HG03139 (cell line): Measurements from ENCODE around the gene ASB3.
"Not testable (repeated sequence)": the region's sequence is repeated elsewhere in the genome, so short reads cannot be mapped to it uniquely, and the experiment has no call there.

Experiments used
- ATAC-seq: cut with Tn5 transposase; IDR thresholded peaks from one replicate; pipeline ENCODE4 v1.9.1; 2021; ENCODE audit not compliant: unreplicated experiment

Gene ASB3

DNA sequence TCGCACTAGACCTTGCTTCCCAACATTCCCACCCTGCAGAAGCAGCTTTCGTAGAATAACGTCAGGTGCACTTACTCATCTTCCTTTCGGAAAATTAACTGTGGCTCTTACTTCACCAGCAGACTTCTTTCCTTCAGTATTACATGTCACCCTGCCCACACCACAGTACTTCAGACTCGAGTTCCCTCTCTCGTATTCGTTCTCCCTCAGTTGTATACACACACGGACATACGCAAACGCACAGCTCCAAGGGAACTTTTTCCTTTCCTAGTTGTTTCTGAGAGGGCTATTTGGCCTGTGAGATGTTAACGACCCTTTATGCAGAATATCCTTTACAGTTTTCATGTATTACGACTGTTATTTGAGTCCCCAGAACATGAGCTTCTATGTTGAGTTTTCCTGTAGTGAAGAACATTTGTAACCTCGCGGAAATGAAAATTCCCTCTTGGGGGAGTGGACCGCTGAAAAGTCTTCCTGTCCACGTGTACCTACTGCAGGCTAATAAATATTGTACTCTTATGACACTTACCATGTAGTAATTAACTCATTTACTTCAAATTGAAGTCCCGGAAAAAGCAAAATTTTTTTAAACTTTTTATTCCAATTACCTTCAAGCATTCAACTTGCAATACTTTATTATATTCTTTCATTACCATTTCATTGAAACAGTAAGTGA, 999 bp upstream of the ASB3 start:
- ATAC-seq = no peak

DNA sequence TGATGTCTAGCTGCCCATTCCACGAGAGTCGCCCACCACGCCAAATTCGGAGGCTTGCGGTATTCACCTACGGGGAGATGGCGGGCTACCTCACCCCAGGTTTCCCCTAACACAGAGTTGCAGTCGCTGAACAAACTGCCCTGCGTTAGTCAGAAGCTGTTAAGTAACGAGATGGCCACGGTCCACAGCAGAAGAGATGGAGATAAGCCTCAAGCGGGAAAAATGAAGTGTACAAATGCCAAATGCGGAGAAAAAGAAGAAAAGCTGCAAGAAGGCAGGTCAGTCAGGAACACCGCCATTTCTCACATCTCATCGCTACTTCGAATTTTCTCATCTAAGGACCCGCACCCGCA, 425 bp downstream of the ASB3 start:
- peak; percentile 3 for ATAC-seq

DNA sequence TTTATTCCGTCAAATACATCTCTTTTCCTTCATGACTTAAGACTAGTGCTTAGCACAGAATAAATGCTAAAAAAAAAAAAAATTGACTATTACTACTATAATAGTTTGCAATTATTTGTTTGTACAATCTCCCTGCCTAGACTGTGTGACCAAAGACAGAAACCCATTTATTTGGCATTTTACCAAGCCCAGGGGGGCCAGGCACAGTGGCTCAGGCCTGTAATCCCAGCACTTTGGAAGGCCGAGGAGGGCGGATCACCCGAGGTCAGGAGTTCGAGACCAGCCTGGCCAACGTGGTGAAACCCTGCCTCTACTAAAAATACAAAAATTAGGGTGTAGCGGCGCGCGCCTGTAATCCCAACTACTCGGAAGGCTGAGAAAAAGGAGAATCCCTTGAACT, 1.4 kb downstream of the ASB3 start:
- ATAC-seq = no peak

DNA sequence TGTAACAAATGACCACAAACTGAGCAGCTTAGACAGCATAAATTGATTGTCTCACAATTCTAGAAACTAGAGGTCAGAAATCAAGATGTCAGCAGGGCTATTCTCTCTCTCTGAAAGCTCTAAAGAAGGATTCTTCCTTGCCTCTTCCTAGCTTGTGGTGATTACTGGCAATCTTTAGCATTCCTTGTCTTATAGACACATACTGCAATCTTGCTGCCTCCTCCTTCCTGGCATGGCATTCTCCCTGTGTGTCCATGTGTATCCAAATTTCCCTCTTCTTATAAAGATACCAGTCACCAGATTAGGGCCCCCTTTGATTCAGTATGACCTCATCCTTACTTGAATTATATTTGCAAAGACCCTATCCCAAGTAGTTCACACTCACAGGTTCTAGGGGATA, 2.3 kb downstream of the ASB3 start:
- no peak for ATAC-seq

DNA sequence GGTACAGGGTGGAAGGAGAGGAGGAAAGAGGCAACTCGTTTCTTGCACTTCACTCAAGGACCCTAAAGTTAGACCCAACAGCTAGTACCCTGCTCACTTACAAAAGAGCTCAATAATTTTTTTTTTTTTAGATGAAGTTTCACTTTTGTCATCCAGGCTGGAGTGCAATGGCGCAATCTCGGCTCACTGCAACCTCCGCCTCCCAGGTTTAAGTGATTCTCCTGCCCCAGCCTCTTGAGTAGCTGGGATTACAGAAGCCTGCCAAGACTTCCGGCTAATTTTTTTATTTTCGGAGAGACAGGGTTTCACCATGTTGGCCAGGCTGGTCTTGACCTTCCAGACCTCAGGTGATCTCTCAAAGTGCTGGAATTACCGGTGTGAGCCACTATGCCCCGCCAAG, 4.1 kb downstream of the ASB3 start:
- ATAC-seq = no peak

DNA sequence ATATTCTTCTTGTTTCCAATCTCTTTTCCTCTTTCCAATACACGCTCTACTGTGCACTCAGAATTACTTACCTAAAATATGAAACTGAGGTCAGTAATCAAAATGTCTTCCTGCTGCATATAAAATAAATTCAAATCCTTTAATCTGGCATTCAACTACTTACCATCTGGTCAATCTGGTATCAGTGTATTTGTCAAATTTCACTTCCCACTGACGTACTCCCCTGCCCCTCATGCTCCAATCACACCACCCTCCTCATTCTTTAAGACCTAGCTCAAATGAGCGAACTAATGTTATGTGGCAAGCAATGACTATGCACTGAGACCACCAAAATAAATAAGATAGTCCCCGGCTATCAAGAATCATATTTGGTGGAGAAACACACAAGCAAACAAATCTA, 6.7 kb downstream of the ASB3 start:
- no peak for ATAC-seq

DNA sequence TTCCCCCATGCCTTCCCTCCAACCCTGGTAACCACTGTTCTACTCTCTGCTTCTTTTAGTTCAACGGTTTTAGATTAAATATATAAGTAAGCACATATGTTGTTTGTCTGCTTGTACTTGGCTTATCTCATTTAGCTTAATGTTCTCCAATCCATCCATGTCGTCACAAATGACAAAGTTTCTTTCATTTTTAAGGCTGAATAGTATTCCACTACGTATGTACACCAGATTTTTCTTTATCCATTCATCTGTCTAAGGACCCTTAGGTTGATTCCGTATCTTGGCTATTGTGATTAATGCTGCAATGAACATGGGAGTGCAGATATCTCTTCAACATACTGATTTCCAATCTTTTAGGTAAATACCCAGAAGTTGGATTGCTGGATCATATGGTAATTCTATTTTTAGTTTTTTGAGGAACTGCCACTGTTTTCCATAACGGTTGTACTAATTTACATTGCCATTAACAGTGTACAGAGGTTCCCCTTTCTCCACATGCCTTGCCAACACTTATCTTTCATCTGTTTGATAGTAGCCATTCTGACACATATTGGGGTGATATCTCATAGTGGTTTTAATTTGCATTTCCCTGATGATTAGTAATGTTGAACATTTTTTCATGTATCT, 8.1 kb downstream of the ASB3 start:
- no peak for ATAC-seq

DNA sequence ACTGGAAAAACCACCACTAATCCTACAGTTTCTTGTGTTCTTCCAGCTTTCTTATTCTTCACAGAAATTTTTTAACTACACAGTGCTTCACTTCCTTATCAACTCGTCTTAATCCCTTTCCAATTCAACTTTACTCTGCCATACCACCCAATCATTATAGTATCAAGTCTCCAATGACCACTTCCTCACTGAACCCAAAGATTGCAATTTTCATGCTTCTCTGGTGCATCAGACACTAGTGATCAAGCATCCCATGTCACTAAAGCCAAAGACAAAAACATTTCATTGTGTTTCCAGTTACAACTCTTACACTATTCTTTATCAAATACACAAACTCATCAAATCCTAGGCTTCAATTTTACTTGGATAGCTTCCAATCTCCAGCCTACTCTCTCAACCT, 9.6 kb downstream of the ASB3 start:
- no peak for ATAC-seq

DNA sequence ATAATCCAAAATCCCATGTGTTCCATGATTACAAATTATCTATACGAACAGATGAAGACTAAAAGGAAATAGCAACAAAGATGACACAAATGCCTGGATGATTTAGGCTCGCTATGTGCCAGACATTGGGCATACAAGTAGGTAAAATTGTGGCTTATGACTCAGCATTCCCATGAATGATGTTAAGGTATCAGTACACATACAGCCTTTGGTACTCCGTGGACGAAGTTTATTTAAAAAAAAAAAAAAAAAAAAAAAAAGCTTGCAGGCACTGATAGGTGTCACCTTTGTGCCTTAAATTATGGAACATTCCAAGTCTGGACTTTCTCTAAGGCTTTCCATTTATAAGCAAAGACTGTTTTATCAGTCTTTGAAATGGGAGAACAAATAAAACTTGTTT, 16.5 kb downstream of the ASB3 start:
- no peak for ATAC-seq

DNA sequence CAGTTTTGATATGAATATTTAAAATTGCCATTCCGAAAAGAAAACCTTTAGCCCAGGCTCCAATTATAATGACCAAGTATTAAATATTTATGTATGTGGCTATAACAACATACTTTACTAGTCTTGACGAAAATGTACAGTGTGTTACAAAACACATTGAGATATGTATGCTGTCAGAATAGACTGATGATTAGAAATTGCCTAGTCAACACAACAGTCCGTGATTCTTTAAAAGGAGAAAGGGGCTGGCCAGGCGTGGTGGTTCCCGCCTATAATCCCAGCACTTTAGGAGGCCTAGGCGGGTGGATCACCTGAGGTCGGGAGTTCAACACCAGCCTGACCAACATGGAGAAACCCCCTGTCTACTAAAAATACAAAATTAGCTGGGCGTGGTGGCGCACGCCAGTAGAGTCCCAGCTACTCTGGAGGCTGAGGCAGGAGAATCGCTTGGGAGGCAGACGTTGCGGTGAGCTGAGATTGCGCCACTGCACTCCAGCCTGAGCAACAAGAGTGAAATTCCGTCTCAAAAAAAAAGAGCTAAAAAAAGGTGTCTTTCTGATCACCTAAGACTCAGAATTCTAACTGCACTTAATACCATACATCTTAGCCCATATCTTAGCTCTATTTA, 17.3 kb downstream of the ASB3 start:
- no peak for ATAC-seq

DNA sequence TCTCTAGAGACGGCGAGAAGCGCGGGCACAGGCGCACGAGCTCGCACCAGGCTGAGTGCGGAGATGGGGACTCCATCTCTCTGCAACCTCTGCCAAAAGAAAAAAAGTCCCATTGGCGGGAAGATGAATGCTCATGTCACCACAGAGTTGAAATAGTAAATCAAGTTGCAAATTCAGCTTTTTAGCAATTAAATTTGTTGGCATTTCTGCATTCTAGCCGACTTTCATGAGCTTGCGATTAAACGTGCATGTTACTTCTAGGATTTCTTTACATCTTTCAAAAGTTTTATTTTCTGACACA, 18.6 kb downstream of the ASB3 start:
- peak; percentile 42 for ATAC-seq

DNA sequence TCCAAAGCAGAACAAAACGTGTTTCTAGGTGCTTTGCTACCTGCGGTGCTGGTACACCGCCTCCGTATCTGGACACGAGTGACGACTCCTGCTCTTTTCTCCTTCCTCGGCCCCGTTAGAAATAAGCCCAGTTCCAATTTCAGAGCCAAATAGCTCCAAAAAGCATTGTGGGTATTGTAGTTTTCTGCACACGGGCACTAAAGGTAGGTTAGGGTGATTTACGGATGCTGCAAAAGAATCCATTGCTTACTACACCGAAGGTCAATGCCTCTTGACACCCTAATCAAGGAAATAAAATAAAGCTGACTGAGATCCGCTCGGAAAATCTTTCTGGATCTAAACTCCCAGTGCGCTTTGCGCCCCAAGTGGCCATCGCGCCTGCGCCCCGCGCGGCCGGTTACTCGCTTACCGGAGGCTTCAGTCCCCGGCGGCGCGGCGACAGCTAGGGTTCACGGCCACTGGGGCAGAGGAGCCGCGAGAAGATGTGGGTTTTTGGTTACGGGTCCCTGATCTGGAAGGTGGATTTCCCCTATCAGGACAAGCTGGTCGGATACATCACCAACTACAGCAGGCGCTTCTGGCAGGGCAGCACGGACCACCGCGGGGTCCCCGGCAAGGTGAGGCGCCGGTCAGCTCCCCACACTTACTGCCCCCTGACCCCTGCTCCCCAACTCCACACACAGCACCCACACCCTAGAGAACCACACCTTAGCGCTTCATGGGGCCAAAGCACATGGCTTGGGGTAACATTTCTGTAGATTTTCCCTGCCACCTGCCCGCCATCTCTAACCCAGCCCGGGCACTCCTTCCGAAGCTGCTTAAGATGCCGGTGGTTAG, 19.1 kb downstream of the ASB3 start, which contains the start of gene CHAC2:
CHAC2 (plus strand) TSS at position 400 of the 837 bp plus-strand sequence; CDS start at position 483, 83 bp downstream.
- ATAC-seq = peak; percentile 90

DNA sequence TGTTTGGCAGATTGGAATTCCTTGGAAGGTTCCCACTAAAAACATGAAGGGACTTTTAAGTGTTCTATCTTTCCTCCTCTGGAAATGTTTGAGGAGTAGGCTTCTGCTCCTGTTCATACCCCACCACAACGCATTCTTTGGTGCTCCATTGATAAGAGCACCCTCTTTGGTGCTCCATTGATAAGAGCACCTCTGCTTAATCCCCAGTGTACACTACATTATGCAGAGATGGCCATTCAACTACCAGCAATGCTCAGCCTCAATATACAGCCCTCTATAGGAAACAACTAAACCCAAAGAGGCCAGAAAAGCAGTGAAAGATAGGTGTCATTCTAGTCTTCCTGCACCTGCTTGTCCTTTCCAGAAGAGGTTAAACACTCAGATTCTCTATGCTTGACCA, 21.0 kb downstream of the ASB3 start:
- ATAC-seq = no peak

DNA sequence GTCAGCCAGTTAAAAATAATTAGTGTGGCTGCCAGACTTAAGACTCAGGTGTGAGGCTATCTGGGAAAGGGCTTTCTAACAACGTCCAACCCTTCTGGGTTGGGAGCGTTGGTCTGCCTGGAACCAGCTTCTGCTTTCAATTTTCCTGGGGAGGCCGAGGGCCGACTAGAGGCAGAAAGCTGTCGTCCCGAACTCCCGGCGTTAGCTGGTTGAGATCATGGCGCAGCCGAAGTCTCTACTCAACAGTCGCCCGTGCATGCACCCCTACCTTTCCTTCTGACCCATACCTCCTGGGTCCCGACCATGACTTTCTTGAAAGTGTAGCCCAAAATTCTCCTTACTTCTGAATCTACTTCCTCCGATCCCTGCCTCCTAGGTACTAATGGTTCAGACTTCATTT, 29.5 kb downstream of the ASB3 start:
- ATAC-seq = not testable (repeated sequence)

DNA sequence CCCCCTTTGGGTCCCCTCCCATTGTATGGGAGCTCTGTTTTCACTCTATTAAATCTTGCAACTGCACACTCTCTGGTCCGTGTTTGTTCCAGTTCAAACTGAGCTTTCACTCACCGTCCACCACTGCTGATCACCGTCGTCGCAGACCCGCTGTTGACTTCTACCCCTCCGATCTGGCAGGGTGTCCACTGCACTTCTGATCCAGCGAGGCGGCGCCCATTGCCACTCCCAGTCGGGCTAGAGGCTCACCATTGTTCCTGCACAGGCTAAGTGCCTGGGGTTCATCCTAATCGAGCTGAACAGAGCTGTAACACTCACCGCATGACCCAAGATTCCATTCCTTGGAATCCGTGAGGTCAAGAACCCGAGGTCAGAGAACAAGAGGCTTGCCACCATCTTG, 30.1 kb downstream of the ASB3 start:
- ATAC-seq = no peak

DNA sequence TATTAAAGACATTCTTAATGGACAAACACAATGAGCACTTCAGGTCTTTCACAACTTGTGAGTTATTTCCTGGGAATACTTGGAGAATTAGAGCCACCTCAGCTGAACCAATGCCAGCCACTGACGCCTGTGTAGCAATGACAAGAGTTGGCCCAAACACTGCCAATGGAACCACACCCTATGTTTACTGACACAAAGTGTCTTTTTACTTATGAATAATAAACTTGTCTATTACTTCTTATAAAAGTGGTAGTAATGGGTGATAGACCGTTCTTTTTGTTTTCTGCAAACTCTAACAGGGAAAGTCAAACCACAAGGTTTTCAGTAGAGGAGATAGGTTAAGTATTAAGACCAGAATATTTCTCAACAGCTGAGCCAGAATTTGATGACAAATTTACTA, 31.6 kb downstream of the ASB3 start:
- ATAC-seq = no peak

DNA sequence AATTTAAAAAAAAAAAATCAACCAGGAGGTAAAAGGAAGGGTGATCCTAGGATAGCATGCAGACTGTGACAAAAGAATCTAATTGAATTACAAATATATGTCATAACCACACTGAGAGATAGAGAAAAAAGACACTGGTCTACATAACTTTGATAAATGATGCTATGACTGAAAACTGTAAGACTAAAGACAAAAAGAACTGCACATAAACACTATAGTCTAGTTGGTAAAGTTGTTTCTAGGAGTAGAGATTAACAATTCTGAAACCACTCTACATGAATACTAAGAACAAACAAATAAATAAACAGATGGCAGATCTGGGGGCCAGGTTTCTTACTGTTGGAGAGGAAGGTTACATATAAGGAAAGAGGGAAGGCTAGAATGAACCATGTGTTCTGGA, 33.7 kb downstream of the ASB3 start:
- no peak for ATAC-seq

DNA sequence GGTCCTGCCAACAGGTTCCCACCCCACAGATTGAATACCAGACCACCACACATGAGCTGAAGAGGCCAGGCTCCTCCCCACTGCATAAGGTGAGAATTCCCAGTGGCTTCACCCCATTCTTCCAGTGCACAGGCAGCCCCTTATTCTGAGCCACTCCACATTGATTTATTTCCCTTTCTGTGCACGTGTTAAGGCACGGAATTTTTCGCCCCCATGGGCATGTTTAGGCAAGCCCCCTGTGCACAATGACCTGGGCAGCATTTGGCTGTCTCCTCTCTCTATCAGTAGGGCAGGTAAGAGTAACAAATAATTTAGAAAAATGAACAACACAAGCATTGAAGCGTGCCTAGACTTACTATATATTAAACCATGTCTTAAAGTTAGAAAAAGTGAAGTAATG, 34.4 kb downstream of the ASB3 start:
- ATAC-seq = no peak

DNA sequence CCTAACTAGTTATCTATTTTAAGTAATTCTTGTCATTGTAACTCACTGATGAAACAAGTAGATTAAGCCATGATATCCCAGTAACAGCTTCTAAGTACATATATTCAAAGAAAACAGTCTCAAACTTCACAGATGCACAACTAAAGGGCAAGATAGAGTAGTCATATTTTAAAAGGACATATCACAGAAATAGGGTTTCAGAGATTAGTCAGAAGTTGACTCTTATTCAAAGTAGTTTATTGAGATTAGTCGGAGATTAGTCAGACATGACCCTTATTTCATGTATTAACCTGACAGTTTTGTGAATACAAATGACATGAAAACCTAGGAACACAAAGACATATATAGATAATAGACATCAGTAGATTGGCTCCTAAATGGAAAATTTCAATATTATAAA, 35.0 kb downstream of the ASB3 start:
- ATAC-seq = peak; percentile 79

DNA sequence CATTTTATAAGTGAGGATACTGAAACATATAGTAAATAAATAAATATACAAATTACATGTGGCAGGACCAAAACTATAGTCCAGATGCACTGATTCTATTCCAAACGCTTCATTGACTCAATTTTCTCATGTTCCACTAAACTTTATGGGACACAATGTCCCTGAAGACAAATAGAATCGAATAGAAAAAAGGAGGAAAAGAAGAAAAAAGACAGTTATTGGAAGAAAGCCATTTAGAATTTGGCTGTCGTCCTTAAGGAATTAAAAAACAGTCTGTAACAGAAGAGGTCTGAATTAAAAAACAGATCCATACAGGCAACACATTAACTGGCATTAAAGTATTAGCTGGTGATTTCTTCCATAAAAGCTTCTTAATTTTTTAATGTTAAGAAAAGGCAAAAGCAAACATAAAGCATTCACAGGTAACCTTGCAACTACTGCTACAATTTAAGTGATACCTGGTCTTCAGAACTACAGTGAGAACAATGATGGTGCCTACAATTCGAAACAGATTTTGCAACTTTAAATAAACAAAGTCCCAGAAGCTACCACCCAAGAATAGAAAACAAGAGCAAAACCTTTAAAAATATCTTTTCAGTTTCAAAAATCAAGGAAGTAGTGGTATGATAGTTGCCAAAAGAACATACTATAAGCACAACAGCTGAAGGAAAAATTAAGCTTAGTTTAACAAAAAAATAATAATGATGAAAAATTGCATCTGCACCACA, 36.5 kb downstream of the ASB3 start:
- no peak for ATAC-seq

DNA sequence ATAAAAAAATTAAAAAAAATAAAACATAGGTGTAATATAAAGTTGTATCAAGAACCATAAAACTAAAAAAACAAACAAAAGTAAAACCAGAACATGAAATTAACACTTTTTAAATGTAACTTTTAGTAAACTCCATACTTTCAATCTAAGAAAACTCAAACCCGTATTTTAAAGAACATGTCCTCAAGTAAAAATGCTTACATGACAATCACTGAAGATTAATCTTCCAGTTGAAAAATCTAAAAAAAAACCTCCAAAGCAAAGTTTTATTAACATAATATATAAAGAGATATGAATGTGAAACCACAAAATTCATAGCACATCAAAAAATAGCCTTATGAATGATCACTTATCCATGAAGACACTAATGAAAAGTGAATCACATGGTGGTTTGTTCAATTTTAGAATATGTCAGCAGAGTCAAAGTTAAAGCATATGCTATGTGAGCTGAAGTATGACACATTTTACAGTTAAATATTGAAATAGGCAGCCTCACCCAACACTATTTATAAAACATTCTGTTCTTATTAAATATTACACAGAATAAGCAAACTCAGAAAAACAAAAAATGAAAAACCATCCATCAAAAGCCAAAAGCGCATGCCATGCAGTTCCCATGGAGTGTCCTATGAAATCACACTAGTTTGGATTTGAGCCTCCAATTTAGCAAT, 42.2 kb downstream of the ASB3 start:
- ATAC-seq = no peak
